NCI-H446 treated with DMSO at 0.1 percent for 48 hours (cell line): Measurements from ENCODE around the gene KRT81.
"Not testable (repeated sequence)": the region's sequence is repeated elsewhere in the genome, so short reads cannot be mapped to it uniquely, and the experiment has no call there.

ENCODE experiments used
- DNase-seq: peaks from one replicate; lab custom pipeline; 2025; lab: John Stamatoyannopoulos, UW

KRT81 gene

DNA sequence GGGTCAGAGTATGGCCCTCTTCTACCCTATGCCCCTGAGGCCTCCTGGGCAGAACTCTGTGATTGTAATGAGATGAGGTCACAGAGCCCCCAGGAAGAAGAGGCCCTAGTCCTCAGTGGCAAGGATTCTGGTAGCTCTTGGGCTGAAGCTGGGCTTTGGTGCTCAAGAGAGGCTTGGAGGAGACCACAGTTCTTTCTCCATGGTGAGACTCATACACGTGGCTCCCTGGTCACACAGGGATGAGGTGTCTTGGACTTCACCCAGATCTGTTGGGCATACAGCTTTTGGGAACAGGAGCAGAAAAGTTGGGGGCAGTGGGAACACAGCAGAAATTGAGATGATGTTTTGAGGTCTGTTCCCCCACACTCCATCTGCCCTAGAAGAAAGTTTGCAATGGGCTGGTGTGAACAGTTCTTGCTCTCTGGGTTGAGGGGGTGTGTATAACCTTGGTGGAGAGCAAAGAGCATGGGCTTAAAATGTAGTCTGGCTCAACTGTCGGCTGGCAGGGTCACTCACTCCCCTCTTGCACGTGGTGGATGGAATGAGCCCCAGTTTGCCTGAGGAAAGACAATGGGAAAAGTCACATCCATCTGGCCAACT is 16.7 kb downstream of the KRT81 start, which contains the start of gene KRT86:
TSS of gene KRT86 (plus strand) at position 125 of the 600 bp plus-strand sequence. CDS start 27,272 bp downstream, outside the sequence.
- no peak for DNase-seq

DNA sequence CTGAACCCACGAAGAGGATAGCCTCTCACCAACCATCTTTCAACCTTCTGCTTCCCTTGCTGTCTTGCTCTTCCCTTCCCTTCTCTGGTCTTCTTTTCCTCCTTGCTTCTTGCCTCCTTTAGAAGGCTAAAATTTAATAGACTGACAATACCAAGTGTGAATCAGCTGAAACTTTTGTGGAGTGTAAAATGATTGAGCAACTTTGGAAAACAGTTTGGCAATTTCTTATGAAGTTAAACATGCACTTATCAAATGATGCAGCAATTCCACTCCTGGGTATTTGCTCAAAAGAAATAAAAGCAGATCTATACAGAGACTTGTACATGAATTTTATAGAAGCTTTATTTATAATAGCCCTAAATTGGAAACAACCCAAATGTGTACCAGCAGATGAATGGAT is 20.2 kb downstream of the KRT81 start:
- DNase-seq, result no peak

DNA sequence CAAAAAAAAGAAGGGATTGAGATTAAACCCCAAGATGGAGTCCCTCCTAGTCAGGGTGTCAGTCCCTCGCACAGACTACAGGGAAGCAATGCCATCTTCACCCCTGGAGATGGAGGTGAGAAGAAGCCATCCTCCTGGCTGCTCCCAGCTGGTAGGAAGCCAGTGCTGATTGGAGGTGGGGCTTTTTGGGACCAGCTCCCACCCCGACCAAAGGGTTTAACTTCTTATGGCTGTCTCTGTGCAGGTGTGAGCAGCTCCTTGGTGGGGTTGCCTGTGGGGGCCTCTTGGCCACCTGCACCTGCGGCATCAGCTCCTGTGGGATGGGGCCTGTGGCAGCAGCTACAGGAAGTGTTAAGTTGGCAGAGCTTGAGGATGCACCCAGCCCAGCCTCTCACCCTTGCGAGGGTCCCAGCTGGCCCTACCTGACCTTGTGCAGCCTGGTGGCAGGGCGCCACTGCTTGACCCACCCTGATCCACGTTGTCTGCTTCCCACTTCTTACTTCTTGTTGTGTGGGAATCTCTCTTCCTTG is 20.7 kb downstream of the KRT81 start:
- no peak for DNase-seq

DNA sequence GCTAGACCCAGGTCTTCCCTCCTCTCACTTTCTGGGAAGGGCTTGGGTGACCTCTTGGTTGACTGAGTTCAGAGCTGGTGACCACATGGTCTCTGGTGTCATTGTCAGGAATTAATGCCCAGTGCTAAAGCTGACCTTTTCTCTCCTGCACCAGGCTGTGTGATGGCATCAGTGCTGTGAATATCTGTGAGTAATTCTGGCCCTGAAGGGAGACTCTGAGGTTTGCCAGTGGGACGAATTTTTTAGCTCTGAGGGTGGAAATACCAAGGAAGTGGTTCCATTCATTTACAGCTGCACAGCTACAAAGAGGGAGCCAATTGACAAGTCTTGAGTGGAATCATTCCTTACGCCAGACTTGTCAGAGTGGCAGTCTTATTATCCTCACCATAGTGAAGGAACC is 23.1 kb downstream of the KRT81 start:
- DNase-seq, result no peak

DNA sequence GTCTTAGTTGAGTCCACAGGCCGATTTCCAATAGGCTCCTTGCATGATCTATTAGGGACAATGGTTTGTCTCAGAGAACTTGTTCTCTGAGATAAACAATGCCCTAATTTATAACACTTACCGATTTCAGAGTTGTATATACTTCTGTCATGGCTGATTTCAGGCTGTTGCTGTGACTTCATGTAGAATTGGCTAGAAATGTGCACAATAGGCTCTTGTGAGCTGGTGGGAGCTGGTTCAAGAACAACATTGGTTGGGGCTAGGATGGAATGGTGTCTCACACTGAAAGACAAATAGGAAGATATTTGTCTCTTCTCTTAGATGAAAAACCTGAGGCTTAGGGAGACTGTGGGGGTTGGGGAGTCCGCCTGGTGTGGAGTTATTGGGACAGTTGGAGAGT is 23.6 kb downstream of the KRT81 start:
- no peak for DNase-seq

DNA sequence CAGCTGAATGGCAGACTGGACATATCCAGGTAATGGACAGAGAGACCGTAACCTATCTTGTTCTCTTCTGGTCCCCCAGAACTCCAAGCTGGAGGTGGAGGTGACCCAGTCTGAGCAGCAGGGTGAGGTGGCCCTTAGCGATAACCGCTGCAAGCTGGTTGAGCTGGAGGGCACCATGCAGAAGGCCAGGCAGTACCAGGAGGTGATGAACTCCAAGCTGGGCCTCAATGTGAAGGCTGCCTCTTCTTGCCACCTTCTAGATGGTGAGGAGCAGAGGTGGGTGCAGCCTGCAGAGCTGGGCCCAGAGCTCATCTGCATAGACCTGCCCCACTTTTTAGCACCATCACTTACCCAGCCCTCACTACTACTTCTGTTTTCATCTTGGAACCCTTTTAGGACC is 24.1 kb downstream of the KRT81 start:
- no peak for DNase-seq

DNA sequence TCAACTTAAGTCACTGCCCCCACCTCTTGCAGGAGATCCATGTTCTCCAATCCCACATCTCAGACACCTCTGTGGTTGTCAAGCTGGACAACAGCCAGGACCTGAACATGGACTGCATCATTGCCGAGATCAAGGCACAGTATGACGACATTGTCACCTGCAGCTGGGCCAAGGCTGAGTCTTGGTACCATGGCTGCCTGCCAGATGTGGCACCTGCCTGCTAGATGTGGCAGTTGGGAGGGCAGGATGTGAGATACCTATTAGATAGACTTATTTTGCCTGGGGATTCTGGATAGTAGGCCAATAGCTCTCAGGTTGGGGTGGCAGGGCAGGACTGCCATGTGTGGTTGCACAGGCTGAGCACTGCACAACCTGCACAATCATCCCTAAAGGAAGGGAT is 24.8 kb downstream of the KRT81 start:
- DNase-seq, result no peak

DNA sequence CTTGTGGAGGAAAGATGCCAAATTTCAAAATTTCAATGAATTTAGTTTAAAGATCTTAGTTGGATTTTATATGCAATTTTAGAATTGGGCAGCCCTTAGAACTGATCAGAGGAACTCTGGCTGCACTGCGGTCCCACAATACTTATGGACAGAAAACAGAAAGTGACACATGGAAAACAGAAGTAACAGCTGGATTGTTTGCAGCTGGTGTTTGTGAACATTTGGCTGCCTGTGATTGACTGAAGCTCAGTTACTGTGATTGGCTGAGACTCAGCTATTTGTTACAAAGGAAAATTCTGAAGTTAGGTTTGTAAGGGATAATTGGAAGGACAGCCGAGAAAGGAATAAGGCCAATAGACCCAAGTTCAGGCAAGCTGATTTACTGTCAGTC is 26.9 kb downstream of the KRT81 start:
- no peak for DNase-seq

DNA sequence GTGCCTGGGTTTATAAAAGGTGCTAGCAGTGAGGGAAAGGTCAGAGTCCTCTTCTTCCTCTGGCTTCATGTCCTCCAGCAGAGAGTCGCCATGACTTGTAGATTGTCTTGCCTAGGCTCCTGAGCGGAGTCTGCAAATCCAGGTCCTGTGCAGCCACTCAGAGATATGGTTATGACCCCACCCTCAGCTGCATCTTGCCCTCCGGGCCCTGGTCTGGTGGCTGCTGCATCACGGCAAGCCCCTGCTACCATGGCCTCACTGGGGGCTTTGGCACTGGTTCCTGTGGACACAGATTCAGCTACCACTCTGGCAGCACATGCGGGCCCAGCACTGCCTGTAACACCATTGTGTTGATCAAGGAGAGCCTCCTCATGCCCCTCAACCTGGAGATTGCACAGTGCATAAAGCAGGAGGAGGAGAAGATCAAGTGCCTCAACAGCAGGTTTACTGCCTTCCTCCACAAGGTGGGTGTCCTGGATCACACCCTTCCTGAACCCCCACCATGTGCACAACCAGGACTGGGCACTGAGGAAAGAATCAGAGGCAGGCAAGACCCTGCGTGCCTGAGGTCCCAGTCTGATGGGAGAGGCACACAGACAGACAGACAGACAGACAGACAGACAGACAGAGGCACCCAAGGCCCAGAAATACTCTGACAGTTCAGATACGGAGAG is 27.4 kb downstream of the KRT81 start:
- no peak for DNase-seq

DNA sequence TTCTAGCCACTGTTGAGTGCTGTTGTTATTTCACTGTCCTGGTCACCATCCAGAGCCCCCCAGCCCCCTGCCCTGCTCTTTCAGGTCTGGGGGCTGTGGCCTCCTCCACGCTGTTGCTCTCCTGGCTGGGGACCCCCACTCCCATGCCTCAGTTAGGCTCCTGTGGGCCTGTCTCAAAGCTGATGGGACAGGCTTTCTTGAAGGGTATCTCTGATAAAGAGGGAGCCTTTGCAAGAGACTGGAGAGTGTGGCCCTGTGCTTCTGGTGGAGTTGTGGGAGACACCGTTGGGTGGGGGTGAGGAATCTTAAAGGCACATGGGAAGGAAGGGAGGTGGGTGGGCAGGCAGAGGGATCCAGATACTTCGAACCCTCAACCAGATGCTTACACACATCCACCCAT is 29.0 kb downstream of the KRT81 start:
- no peak for DNase-seq

DNA sequence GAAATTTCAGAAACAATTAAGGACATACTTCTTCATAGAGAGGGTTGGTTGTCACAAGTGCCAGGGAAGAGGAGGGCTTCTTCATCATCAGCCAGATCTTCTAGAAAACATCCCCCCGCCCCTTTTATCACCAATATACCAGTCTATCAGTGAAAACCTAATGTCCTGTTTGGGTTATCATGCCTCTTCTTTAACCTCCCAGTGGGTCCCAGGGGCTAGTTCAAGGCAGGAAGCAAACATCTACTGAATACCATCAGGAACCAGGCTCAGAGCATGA is 30.2 kb downstream of the KRT81 start:
- DNase-seq, result no peak

DNA sequence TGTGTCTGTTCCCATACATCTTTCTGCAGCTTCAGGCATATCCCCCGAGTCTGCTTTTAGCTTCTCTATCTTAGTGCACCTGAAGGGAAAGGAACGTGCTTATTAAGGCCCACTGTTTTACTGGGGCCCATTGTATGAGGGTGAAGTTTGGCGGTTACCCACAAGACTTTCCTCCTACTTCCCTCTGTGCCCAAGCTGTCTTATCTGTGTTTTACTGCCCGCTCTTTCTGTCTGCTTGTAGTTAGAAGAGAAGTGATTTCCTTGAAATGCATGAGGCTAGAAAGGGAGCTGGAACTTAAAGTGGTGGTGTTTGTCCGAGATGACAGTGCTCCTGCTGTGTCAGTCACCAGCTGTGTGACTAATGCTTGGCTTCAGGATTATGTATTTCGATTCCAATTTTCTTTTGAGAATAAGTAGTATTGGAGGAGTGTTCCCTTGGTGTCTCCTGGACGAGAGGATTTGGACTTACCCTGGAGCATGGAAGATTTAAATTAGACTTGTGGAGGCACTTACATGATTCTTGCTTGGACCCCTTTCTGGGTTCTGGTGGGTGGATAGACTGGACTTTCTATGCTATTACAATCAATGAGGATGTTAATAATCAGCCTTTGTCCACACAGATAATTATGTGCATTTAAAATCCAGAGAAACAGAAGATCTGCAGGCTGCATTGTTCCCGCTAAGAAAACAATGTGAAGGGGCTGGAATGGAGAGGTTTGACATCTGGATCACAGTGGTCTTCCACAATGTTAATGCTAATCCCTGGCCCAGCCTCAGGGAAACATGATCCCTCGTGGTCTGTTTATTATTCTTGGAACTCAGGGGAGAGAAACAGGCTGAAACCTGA is 30.8 kb downstream of the KRT81 start:
- DNase-seq, result no peak

DNA sequence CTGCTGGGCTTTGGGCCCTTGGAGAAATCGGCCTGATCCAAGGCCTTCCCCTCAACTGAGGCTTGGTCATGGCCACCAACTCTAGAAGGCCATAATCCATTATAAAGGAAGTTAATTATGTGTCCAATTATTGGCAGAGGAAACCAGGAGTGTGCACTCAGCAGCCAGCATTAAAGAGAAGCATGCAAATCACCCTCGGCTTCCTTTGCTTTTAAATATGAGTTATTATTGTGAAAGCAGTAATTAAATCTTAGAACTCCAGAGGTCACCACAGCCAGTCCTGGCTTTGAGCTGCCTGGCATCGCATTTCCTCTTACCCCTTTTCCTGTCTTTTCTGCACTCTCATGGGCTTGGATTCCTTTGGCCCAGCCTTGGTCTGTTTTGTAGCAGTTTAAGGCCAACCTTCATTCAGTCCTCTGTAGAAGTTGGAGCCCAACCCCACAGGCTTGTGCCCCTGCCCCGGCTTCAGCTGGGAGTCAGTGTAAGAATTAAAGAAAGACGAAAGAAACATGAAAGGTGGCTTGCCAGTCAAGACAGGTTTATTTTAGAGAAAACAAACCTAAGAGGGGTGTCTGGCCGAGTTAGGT is 31.6 kb downstream of the KRT81 start:
- DNase-seq, result no peak

DNA sequence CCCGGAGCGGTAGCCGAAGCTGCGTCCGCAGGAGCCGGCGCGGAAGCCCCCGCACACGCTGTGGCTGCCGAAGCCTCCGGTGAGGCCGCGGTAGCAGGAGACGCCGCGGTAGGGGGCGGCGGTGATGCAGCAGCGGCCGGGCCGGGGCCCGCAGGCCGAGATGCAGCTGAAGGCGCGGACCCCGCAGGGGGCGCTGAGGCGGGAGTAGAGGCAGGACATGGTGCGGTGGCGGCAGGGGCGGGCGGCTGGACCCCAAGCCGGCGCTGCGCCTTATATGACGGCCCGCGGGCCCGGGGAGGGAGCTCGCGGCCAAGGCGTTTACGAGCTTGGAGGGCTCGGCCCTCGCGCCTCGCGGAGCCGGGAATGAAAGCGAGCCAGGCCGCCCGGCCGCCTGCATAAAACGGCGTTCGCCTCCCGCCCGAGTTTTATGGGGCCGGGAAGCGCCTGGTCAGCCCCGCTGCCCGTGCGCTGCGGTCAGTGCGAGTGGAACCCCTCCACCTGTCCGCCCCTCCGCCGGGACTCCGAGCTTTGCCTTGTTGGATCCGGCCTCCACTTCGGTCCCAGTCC is 32.9 kb downstream of the KRT81 start:
- DNase-seq, result no peak

DNA sequence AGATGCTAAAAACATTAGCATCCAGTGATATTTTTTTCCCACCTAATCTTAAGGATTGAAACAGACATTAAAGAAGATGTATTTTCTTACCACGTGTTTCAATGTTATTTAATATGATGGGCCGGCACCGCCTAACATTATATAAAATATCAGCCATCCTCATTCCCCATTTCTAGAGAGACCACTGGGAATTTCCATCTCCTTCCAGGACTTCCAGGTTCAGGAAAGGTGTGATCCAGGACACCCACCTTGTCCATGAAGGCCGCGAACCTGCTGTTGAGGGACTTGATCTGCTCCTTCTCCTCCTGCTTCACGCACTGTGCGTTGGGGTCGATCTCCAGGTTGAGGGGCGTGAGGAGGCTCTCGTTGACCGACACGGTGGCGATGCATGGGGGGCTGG is 33.4 kb downstream of the KRT81 start:
- DNase-seq, result not testable (repeated sequence)

DNA sequence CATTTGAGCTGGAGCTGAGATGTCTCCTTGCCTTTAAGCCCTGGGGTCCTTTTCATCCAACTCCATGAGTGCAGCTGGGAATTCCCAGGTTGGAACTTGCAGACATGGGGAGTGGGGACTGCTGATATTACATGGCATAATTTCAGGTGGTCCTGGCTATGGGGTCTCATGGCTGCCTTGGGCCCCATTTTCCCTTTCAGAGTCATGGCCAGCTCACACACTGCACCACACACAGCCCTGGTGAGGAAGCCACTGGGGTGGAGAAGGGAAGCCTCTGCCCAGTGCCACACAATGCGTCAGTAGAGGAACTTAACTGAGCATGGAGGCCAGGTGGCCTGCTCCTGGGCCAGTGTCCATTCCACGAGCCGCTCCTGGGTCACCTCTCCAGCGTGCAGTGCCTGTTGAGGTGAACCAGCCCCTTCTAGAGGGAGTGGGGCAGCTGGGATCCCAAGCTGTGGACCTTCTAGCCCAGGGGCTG is 34.2 kb downstream of the KRT81 start:
- no peak for DNase-seq

DNA sequence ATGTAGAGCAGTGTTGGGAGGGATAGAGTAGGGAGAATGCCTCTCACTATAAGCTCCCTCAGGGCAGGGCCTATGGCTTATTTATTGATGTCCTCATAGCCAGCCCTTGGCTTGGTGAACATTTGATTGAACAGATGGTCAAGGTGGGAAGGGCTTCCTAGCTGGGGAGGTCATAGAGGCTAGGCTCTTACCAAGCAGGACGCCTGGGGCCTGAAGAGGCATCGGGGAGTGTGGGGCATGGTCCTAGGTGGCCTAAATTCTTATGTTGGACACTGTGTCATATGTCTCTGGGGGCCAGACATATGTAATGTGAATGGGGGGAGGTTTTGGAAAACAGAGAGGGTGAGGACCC is 34.8 kb downstream of the KRT81 start:
- DNase-seq, result no peak

DNA sequence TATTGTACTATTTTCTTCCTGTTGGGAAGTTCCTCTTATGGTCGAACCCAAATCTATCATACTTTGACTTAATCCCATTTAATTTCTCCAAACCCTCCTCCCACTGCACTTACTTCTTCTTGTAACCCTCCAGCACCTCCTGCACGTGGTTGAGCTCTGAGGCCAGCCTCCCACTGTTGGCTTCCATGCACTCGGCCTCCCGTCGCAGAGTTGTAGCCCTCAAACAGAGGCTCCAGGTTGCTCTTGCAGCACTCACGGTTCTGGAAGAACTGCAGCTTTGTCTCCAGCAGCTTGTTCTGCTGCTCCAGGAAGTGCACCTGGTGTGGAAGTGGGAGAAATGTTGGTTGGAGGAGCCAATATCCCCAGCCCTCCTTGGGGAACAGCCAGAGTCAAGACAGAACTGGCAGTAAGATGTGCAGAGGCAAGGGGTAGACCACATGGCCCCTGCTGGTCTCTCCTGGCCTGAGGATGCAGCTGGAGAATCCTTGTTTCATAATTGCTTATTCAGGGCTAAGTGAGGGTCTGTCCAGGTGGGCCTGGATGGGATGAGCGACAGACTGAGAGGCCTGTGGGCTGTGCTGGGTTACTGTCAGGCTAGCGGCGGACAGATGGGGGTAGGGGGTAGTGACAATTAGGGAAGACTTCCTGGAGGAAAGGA is 35.3 kb downstream of the KRT81 start:
- no peak for DNase-seq

DNA sequence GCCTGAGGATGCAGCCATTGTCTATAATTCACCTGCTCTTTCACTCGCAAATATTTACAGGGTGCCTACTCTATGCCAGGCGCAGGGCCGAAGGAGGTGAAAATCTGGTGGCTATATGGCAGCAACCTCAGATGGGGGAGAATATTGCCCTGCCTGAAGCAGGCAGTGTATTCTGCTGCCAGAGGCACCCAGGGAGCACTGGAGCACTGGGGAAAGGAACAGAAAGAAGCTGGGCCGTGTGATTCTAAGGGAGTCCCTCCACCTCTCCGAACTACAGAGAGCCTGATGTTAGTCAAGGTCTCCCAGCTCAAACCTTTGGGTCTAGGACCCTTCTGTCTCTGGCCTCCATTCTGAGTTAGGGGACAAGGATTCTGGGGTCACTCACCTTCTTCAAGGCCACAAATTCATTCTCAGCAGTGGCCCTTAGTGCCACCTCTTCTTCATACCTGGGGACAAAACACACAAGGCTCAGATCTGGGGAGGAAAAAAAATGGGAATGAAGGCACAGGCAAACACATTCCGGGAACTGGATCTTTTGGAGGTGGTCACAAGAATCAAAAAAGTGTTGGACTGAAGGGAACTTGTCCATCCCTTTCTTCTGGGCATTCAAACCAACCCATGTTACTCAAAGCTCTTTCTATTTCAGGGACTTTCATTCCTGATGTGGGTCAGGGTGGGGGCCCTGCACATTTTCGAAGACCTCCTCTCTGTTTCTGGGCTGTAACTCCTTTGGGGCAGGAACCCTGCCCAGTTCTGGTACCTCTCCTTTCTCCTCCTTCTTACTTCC is 36.2 kb downstream of the KRT81 start:
- DNase-seq, result no peak

DNA sequence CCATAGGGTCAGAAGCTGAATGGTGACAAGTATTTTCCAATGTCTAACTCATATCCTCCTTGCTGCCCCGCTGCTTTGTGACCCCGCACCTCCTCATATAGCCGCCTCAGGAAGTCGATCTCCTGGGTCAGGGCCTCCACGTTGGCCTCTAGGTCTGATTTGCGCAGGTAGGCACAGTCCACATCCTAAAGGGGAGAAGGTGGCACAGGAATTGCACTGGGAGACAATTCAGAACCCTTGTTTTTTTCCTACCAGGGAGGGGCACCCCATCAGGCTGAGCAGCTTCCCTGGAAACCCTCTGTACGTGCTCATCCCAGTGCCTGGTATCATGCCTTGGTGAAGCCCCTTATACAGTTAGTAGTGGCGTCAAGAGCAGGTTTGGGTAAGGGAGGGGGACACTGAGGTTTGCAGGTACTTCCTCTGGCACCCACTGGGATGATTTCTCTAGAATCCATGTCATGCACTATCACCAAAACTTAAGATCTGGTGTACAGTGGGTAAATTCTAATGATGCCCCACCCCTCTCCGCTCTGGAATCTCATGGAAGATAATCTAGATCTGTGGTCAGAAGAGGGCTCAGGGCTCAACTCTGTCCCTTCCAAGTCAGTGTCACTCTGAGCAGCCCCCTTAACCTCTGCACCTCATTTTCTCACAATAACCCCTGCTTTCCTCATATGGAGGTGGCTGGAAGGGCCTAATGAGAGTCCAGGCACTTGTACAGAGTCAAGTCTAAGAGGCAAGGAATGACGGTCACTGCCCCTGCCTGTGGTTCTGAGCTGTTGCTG is 37.0 kb downstream of the KRT81 start:
- DNase-seq, result no peak
